K562 (cell line): ENCODE measurements around the gene CD4. TPM values are rescaled to one million over a fixed set of nuclear protein-coding genes. Genes with fewer than 3 reads are reported as not detected.

Experiments used
- ADNP ChIP-seq: fragments of 200-800 bp; sonication (Bioruptor generic); IDR thresholded peaks from 2 replicates; pipeline ENCODE4 v1.6.1; 2016; ENCODE audit warnings: missing genetic modification characterization, missing compliant biosample characterization
- EP400 ChIP-seq: fragments of 450-650 bp; IDR thresholded peaks from 2 replicates; pipeline ENCODE4 v1.6.1; 2017; ENCODE audit warnings: antibody characterized with exemption, mild to moderate bottlenecking, moderate library complexity
- ERF ChIP-seq: fragments of 450-650 bp; formaldehyde crosslinking; IDR thresholded peaks from 2 replicates; pipeline ENCODE4 v1.4.0; 2020; ENCODE audit warnings: mild to moderate bottlenecking, mixed read lengths
- ESRRA ChIP-seq: fragments of 450-650 bp; IDR thresholded peaks from 2 replicates; pipeline ENCODE4 v1.6.1; 2014; ENCODE audit warnings: low read depth, mild to moderate bottlenecking, moderate library complexity, borderline replicate concordance
- GABPB1 ChIP-seq: sonication (generic); formaldehyde crosslinking; IDR thresholded peaks from 2 replicates; pipeline ENCODE4 v1.8.0; 2022; ENCODE audit warnings: mild to moderate bottlenecking, missing genetic modification reagents
- MYBL2 ChIP-seq, 2 experiments: fragments of 450-650 bp in 1 of 2; sonication (generic) in 1 of 2; formaldehyde crosslinking in 1 of 2; IDR thresholded peaks; 2 replicates each; pipeline versions ENCODE4 v1.6.1 to v1.8.1; 2017 to 2022; ENCODE audit warnings: borderline replicate concordance in 1 of 2, inconsistent platforms in 1 of 2, low read depth in 1 of 2, mild to moderate bottlenecking in 1 of 2, missing genetic modification reagents in 1 of 2, moderate library complexity in 1 of 2
- NCOA1 ChIP-seq: fragments of 450-650 bp; IDR thresholded peaks from 2 replicates; pipeline ENCODE4 v1.6.1; 2016; ENCODE audit warnings: low read depth
- NEUROD1 ChIP-seq: fragments of 150-350 bp; IDR thresholded peaks from 2 replicates; pipeline ENCODE4 v1.6.1; 2014; ENCODE audit warnings: borderline replicate concordance, low read length, low read depth; ENCODE audit not compliant: partially characterized antibody
- POLR2AphosphoS5 ChIP-seq: IDR thresholded peaks from 2 replicates; pipeline ENCODE4 v1.6.1; 2011; ENCODE audit warnings: mild to moderate bottlenecking, low read depth, low read length, moderate library complexity; ENCODE audit not compliant: control insufficient read depth, insufficient read depth
- RFX7 ChIP-seq: fragments of 250-450 bp; sonication (Bioruptor Pico); IDR thresholded peaks from 2 replicates; pipeline ENCODE4 v1.5.1; 2021; ENCODE audit warnings: mild to moderate bottlenecking
- SP2 ChIP-seq: IDR thresholded peaks from 2 replicates; pipeline ENCODE4 v1.6.1; 2011; ENCODE audit warnings: mild to moderate bottlenecking, low read depth, low read length, moderate library complexity; ENCODE audit not compliant: poor library complexity, severe bottlenecking; ENCODE audit errors: extremely low read depth
- TFAP4 ChIP-seq: sonication (generic); formaldehyde crosslinking; IDR thresholded peaks from 2 replicates; pipeline ENCODE4 v1.8.0; 2022; ENCODE audit warnings: missing genetic modification reagents, mild to moderate bottlenecking, moderate library complexity, borderline replicate concordance
- THAP12 ChIP-seq: fragments of 250-450 bp; sonication (Bioruptor Pico); IDR thresholded peaks from 2 replicates; pipeline ENCODE4 v1.9.0; 2021; ENCODE audit warnings: mild to moderate bottlenecking, inconsistent platforms
- USF1 ChIP-seq: sonication (generic); formaldehyde crosslinking; IDR thresholded peaks from 2 replicates; pipeline ENCODE4 v1.9.0; 2022; ENCODE audit warnings: mild to moderate bottlenecking, missing genetic modification reagents
- ZBTB1 ChIP-seq: sonication (generic); formaldehyde crosslinking; IDR thresholded peaks from 2 replicates; pipeline ENCODE4 v1.8.1; 2023; ENCODE audit warnings: missing genetic modification reagents, low read depth, mild to moderate bottlenecking, borderline replicate concordance
- ZMIZ1 ChIP-seq, 2 experiments: fragments of 150-350 bp in 1 of 2; IDR thresholded peaks; 2 replicates each; pipeline ENCODE4 v1.6.1; 2012 to 2016; ENCODE audit warnings: low read depth in 2 of 2, low read length in 2 of 2, mild to moderate bottlenecking in 1 of 2, moderate library complexity in 1 of 2
- ZNF197 ChIP-seq: fragments of 200-800 bp; sonication (Bioruptor generic); IDR thresholded peaks from 2 replicates; pipeline ENCODE4 v1.6.1; 2016; ENCODE audit warnings: low read depth, missing genetic modification characterization, missing compliant biosample characterization
- ZNF311 ChIP-seq: fragments of 250-450 bp; sonication (Bioruptor Pico); IDR thresholded peaks from 2 replicates; pipeline ENCODE4 v1.4.0; 2020; ENCODE audit warnings: mild to moderate bottlenecking, moderate library complexity
- ZNF384 ChIP-seq: IDR thresholded peaks from 2 replicates; pipeline ENCODE4 v1.6.1; 2012; ENCODE audit warnings: low read depth, low read length, improper control_type of control experiment
- polyA plus RNA-seq, 8 experiments: library from polyadenylated mRNA; depleted of rRNA in 4 of 8; stranded (reverse) in 5 of 8; unstranded in 3 of 8; fragments of >200 nt; fragmentation: Nextera tagmentation in 2 of 8; fragmentation: Illumina TruSeq in 1 of 8; extraction: Ambion mirVana in 2 of 8; extraction: Trizol in 1 of 8; gene quantifications; 2 replicates each; pipeline versions ENCODE4 v1.2.1 to v1.2.3, GENCODE V29; 2011 to 2014; ENCODE audit warnings: inconsistent platforms in 1 of 8, missing spikeins in 1 of 8
- total RNA-seq, 7 experiments: library from RNA; depleted of rRNA in 6 of 7; stranded (reverse); fragments of >200 nt in 6 of 7; fragmentation: Illumina TruSeq in 2 of 7; extraction: Trizol in 2 of 7; gene quantifications; 2 replicates each; pipeline versions ENCODE4 v1.2.1 to v1.2.3, GENCODE V29; 2011 to 2021; ENCODE audit warnings: low replicate concordance in 1 of 7

CD4 gene
- total and polyA plus RNA-seq, 9 of the 15 experiments (the other 6 are each of a cell fraction or from before 2014, with no cell fraction given), result 0.06 to 0.27 (median 0.09) TPM; not detected in 5

GRCh38 chr12:6851153-6851920 lies 62.0 kb downstream of the CD4 start, which contains the start of gene CDCA3 (continued):
- TF ChIP-seq ZMIZ1 (IDR thresholded peaks at IDR 0.05; ENCODE audit: low read depth in 2 of 2, low read length in 2 of 2) (0 out of 4 replicates have a peak, but pooled peaks of 1 of the 2 experiments have one; percentile 12), EP400 (peak; percentile 94), NEUROD1 (peak; percentile 93), MYBL2 (IDR thresholded peaks at IDR 0.05; ENCODE audit: low read depth) (peak; percentile 96), MYBL2 (CRISPR knock-in tag; IDR thresholded peaks at IDR 0.05; ENCODE audit: borderline replicate concordance) (peak; percentile 31; the same call in 1 of the 2 replicates), GABPB1 (CRISPR knock-in tag) (0 out of 2 replicates have a peak, but pooled peaks have one; percentile 30), ZNF311 (CRISPR knock-in tag) (no peak), ZNF197 (CRISPR knock-in tag) (no peak), ERF (CRISPR knock-in tag) (no peak), ESRRA (0 out of 2 replicates have a peak, but pooled peaks have one; percentile 3), USF1 (CRISPR knock-in tag) (no peak), RFX7 (CRISPR knock-in tag) (no peak), POLR2AphosphoS5 (peak; percentile 31; the same call in 1 of the 2 replicates), ZBTB1 (no peak), SP2 (peak; percentile 83), TFAP4 (CRISPR knock-in tag) (peak; percentile 57; the same call in 1 of the 2 replicates), THAP12 (no peak), NCOA1 (no peak), ADNP (tag) (no peak), ZNF384 (no peak)
